Erythroblast (primary cell): ENCODE results near the gene IRX6.

ENCODE experiments used
- GATA1 ChIP-seq: IDR thresholded peaks from 2 replicates; pipeline ENCODE4 v1.6.1; 2011; ENCODE audit warnings: low read depth, mild to moderate bottlenecking, control low read depth, low read length, moderate library complexity
- POLR2A ChIP-seq: IDR thresholded peaks from 2 replicates; pipeline ENCODE4 v1.6.1; 2011; ENCODE audit warnings: mild to moderate bottlenecking, low read length

DNA sequence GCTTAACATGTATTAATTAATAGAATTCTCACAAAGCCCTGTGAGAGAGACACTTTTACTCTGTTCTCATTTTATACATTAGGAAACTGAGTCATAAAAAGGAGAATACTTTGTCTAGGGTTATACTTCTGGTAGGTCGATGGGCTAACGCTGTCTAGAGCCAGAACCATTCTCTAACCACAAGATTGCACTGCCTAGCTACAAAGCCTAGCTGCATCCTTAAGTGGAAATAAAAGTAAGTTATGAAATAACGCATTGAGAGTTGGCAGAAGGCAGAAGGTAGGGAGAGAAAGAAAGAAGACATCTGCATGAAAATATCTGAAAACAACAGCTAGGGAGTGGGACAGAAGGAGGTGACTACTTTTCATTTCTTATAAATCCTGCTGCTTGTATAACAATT is 33.2 kb downstream of the IRX6 start:
- TF ChIP-seq POLR2A (no peak), GATA1 (no peak)
